ENCODE results near the gene TBX19.

TBX19 gene

GRCh38 chr1:168280296-168280927 is at the start of gene TBX19:
Gene TBX19 (plus strand): TSS chr1:168280877. CDS start chr1:168281091, 214 bp downstream.
- DNase-seq (ENCODE audit: low spot score), result no peak

GRCh38 chr1:168234846-168235547 is 45.7 kb upstream of the TBX19 start:
- DNase-seq (ENCODE audit: low spot score), result peak; percentile 58

- no peak for DNase-seq (ENCODE audit: low spot score)
Measured at GRCh38 chr1:168235548-168235885, 45.2 kb upstream of the TBX19 start.

DNA sequence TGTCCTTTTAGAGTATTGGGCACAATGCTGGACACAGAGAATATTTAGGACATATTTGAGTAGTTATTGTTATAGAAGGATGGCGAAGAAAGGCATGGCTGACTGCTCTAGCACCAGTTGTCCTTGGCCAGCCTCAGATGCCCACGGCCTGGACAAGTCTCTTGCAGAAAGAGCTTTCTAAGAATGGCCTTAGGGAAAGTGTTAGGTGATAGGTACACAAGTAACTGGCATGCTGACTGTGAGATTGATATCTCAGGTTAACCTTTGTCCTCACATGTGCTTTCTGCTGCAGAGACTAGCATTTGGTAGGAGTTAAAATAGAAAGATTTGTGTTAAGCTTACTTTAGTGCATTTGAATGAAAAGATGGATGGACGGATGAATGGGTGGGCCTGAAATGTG is 44.7 kb upstream of the TBX19 start:
- no peak for DNase-seq (ENCODE audit: low spot score)

DNA sequence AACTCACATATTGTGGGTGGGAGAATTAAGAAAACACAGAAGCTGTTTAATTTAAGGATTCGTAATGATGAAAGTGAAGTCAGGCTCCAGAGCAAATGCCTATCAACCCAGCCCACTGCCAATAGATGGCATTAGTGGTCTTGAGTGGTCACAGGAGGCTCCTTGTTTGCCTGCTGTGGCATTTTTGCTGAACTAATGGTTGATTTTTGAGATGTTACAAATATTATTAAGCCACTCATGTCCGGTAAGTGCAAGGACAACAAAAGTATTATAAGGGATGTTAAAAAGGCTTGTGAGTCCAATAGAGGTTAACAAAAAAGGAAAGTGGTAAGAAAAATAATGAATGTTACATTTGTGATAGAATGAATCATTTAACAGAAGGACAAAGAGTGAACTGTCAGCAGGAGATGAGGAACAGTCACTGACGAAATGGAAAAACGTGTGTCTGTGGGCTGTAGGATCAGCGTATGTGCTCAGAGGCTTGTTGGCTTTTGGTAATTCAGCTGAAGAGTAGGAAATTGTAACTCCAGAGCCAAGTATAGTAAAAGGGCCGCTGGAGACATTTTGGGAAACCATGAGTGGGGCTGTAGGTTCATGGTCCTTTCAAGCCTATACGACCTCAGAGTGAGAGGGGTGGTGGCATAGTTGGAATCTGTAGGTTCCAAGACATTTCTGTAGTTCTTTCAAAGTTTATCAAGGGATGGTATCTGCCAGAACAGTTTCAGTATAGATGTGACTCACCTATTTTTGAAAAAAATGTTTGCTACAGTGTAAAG is 43.7 kb upstream of the TBX19 start:
- no peak for DNase-seq (ENCODE audit: low spot score)

GRCh38 chr1:168243198-168243597 is 37.5 kb upstream of the TBX19 start:
- no peak for DNase-seq (ENCODE audit: low spot score)

DNA sequence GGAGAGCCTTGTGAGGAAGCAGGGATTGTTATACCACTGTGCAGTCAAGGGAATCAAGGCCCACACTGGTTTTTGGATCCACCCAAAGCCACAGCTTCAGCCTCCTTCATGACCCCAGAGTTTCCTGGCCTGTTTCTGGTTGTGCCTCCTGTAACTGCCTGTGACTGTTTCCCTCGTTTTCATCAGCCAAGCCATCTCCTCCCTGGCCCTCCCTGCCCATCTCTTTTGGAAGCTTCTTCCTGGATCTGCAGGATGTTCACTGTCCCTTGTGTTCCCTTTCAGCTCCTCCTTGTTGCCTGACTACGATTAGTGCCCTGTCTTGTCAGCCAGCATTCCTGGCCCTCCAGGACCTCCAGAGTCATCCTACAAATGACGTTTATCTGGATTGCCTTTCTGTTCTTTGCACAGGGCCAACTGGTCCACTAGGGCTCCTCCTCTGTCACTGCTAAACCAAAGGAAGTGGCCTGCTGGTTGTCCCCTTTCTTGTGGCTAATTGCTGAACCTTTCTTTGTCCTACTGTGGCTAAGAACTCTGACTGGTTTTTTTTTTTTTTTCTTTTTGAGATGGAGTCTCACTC is 37.0 kb upstream of the TBX19 start:
- no peak for DNase-seq (ENCODE audit: low spot score)

DNA sequence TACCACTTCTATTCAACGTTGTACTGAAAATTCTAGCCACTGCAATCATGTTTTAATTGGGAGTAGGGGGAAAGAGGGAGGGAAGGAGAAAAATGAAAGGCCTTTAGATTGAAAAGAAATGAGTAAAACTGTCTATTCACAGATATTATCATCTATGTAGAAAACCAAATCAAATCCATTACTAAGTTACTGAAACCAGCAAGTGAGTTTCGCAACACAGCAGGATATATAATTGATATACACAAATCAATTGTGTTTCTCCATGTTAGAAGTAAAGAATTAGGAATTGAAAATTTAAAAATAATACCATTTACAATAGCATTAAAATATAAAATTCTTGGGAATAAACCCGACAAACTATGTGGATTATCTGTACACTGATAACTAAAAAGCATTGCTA is 35.6 kb upstream of the TBX19 start:
- no peak for DNase-seq (ENCODE audit: low spot score)

DNA sequence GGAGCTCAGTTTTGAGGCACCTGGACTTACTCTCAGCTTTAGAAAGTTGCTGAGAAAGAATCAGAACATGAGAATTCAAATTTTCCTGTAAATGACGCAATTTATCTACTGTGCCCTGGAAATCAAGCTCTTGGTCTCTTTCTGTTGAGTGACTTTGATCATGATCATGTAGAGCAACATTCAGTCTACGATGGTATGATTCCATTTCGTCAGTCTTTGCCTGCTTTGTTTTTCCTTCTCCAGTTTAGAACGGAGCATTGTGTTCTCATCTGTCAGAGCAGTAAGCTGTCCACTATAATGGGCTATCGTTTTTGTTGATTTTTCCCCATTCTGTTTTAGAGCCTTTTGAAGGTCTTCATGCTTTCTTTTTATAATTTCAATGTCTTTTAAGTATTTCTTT is 34.2 kb upstream of the TBX19 start:
- DNase-seq (ENCODE audit: low spot score), result no peak

GRCh38 chr1:168252204-168252733 is 28.4 kb upstream of the TBX19 start:
- DNase-seq (ENCODE audit: low spot score), result no peak

DNA sequence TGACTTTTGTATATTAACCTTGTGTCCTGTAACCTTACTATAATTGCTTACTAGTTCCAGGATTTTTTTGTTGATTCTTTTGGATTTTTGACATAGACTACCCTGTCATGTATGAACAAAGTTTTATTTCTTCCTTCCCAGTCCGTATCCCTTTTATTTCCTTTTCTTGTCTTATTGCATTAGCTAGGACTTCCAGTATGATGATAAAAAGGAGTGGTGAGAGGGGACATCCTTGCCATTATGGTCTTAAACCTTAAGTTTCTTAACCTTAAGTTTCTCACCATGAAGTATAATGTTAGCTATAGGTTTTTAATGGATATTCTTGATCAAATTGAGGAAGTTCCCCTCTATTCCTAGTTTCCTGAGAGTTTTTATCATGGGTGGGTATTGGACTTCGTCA is 24.5 kb upstream of the TBX19 start:
- no peak for DNase-seq (ENCODE audit: low spot score)

- DNase-seq (ENCODE audit: low spot score), result no peak
Measured at GRCh38 chr1:168257397-168257796, 23.3 kb upstream of the TBX19 start.

- no peak for DNase-seq (ENCODE audit: low spot score)
Measured at GRCh38 chr1:168259567-168259966, 21.1 kb upstream of the TBX19 start.

- DNase-seq (ENCODE audit: low spot score), result no peak
Measured at GRCh38 chr1:168260393-168260792, 20.3 kb upstream of the TBX19 start.

DNA sequence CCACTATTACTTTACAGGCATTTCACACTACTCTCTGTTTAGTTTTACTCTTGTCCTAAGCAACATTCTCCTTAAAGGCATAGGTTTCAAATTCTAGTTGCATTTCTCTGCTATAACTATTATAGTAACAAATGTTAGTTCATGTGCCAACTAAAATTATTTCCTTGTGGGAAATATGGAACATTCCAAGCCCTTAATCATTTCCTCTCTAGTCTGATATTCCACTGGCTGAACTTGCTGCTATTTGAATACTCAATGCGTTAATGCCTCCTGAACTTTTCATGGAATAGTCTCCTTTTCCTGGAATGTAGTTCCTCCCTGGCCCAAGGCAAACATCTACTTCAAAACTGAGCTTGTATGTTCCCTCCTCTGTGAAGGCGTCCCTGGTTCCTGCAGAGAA is 19.3 kb upstream of the TBX19 start:
- no peak for DNase-seq (ENCODE audit: low spot score)

GRCh38 chr1:168263130-168263529 is 17.5 kb upstream of the TBX19 start:
- no peak for DNase-seq (ENCODE audit: low spot score)

DNA sequence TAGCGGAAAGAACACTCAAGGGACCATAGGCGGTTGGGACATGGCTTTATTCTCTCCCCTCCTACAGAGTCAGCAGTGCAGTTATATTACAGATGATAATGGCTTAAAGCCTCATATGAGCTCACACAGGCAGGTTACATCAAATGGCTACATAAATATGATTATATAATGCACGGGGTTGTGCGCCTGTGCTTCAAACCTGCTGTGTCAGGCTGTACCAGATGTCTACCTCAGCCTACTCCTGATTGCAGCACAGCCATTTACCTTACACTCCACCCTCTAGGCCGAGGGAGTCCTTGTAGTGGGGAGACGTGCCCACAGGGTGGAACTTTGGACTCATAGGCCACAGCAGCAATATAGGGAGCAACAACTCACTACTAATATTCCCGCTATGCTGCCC is 16.4 kb upstream of the TBX19 start:
- no peak for DNase-seq (ENCODE audit: low spot score)

DNA sequence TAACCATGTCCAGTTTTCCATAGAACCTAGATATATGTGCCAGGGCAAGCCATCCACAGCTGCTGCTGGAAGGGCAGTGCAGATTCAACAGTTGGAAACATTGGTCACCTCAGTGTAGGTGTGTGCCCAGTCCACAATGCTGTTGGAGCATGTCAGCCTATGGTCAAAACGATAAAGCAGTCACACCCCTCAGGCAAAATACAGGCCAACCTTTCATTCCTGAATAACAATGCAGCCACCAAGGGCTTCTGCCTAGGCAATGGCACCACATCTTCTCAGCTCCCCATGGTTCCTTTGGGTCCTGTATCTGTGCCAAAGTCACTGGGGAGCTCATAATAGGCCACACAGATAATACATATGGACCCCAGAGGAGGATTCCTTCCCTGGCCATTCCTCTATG is 15.1 kb upstream of the TBX19 start:
- DNase-seq (ENCODE audit: low spot score), result no peak

DNA sequence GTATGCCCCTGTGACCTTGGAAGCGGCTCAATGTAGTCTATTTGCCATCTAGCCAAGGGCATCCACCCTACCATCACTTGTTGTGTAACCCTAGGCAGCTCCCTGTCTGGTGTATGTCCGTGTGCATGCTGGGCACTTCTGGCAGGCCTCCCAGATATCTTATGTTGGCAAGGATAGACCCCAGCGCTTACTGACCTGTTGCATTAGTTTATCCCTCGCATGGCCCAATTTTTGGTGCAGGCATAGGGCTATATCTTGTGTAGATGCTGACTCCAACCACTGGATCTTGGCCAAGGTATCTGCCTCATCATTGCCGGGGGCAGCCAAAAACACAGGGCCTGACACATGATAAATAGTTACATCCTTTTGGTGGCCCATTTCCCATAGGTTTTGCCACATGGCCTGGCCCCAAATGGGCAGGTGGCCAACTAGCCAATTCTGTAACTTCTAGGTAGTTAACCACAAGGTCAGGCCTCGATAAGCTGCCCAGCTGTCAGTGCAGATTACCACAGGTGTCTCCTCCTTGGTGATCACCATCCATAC is 14.0 kb upstream of the TBX19 start:
- no peak for DNase-seq (ENCODE audit: low spot score)

DNA sequence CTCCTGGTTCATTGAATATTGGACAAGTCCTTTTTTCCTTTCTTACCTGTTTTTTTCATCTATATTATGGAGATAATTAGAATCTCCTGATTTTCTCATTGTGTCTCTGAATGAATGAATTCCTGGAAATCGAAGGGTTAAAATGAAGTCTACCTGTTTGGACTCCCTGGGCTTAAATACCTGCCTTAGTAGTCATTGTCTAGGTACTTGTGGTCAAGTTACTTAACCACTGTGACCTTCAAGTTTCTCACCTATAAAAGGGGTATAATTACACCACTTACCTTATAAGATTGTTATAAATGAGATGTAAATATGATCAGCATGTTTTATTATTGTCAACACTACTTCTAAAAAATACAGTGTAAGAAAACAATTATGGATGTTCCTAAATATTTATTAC is 9.0 kb upstream of the TBX19 start:
- DNase-seq (ENCODE audit: low spot score), result no peak

- no peak for DNase-seq (ENCODE audit: low spot score)
Measured at GRCh38 chr1:168273575-168273974, 7.1 kb upstream of the TBX19 start.

GRCh38 chr1:168279253-168279652 is 1.4 kb upstream of the TBX19 start:
- DNase-seq (ENCODE audit: low spot score), result no peak

Measured in RKO (cell line).